ENCODE results near the gene KCTD14. TPM values are rescaled to one million over a fixed set of nuclear protein-coding genes. Genes with fewer than 3 reads are reported as not detected.

KCTD14 gene
- total and polyA plus RNA-seq, 9 of the 15 experiments (the other 6 are each of a cell fraction or from before 2014, with no cell fraction given): 0.04 to 0.30 (median 0.11) TPM; not detected in 2

- TF ChIP-seq CUX1 (CRISPR knock-in tag; IDR thresholded peaks at IDR 0.05) (no peak), ZNF639 (CRISPR knock-in tag; conservative IDR thresholded peaks at IDR 0.05 in 1 of 2, IDR thresholded peaks at IDR 0.05 in 1 of 2) (peak in 1 of 2 experiments; percentile 23; a peak in 1 of 4 replicates), ZNF780A (CRISPR knock-in tag; IDR thresholded peaks at IDR 0.05) (no peak), ZFP1 (CRISPR knock-in tag; IDR thresholded peaks at IDR 0.05) (no peak), TRIM28 (IDR thresholded peaks at IDR 0.05) (no peak), USF1 (CRISPR knock-in tag; IDR thresholded peaks at IDR 0.05) (peak; percentile 37; the same call in 1 of the 2 replicates), ZBTB9 (CRISPR knock-in tag; IDR thresholded peaks at IDR 0.05) (no peak), NUFIP1 (IDR thresholded peaks at IDR 0.05; ENCODE audit: partially characterized antibody) (no peak), IFI16 (CRISPR knock-in tag; IDR thresholded peaks at IDR 0.05) (no peak), XRCC4 (IDR thresholded peaks at IDR 0.05; ENCODE audit: extremely low read depth, insufficient read depth, insufficient read length) (no peak), DMBX1 (CRISPR knock-in tag; IDR thresholded peaks at IDR 0.05; ENCODE audit: borderline replicate concordance) (peak; percentile 18; the same call in 1 of the 2 replicates), ELK3 (CRISPR knock-in tag; IDR thresholded peaks at IDR 0.05) (no peak), MXD1 (CRISPR knock-in tag; IDR thresholded peaks at IDR 0.05; ENCODE audit: borderline replicate concordance, poor library complexity, severe bottlenecking) (no peak), HLTF (IDR thresholded peaks at IDR 0.05) (no peak), ZSCAN32 (CRISPR knock-in tag; IDR thresholded peaks at IDR 0.05) (no peak), NCOR1 (IDR thresholded peaks at IDR 0.05) (no peak)
These were observed 11.5 kb upstream of the KCTD14 start (continued) for GRCh38 chr11:78034623-78035022.
